HepG2 (cell line): ENCODE measurements around the gene ANKRD10. TPM values are rescaled to one million over a fixed set of nuclear protein-coding genes. Genes with fewer than 3 reads are reported as not detected.
A peak's percentile ranks its signal among the peaks of the same experiment; 100 is the strongest.

Experiments
- ATF4 ChIP-seq, 2 experiments: fragments of 450-650 bp in 1 of 2; sonication (generic) in 1 of 2; formaldehyde crosslinking; IDR thresholded peaks; 2 replicates each; pipeline versions ENCODE4 v1.5.0 to v1.8.0; 2020 to 2022; ENCODE audit warnings: mild to moderate bottlenecking in 1 of 2, missing genetic modification reagents in 1 of 2
- ATF6 ChIP-seq: sonication (generic); formaldehyde crosslinking; conservative IDR thresholded peaks from 2 replicates; pipeline ENCODE4 v1.4.0; 2020; ENCODE audit warnings: missing genetic modification reagents
- BATF2 ChIP-seq: sonication (generic); formaldehyde crosslinking; IDR thresholded peaks from 2 replicates; pipeline ENCODE4 v1.8.0; 2022; ENCODE audit warnings: mild to moderate bottlenecking, missing genetic modification reagents, moderate library complexity
- CCAR2 ChIP-seq: fragments of 200-400 bp; formaldehyde crosslinking; optimal IDR thresholded peaks from 2 replicates; pipeline ENCODE3; 2018; ENCODE audit warnings: low read depth, mild to moderate bottlenecking, low read length, moderate library complexity
- CREB1 ChIP-seq, 2 experiments: fragments of 450-650 bp in 1 of 2; IDR thresholded peaks; 2 replicates each; pipeline ENCODE4 v1.6.1; 2016 to 2017; ENCODE audit warnings: control low read depth in 1 of 2, mild to moderate bottlenecking in 1 of 2, missing compliant biosample characterization in 1 of 2, missing genetic modification characterization in 1 of 2
- EP300 ChIP-seq, 3 experiments: sonication (generic) in 1 of 3; formaldehyde crosslinking in 1 of 3; IDR thresholded peaks; 2 replicates each; pipeline versions ENCODE4 v1.5.1 to v1.6.1; 2011 to 2020; ENCODE audit warnings: low read depth in 2 of 3, low read length in 2 of 3, borderline replicate concordance in 1 of 3, improper control_type of control experiment in 1 of 3, mild to moderate bottlenecking in 1 of 3, missing genetic modification reagents in 1 of 3, moderate library complexity in 1 of 3
- MAFG ChIP-seq: sonication (generic); formaldehyde crosslinking; IDR thresholded peaks from 2 replicates; pipeline ENCODE4 v1.5.1; 2020; ENCODE audit warnings: mild to moderate bottlenecking, missing genetic modification reagents
- NCOA5 ChIP-seq: sonication (generic); formaldehyde crosslinking; IDR thresholded peaks from 2 replicates; pipeline ENCODE4 v1.4.0; 2020; ENCODE audit warnings: missing genetic modification reagents
- NFATC3 ChIP-seq: sonication (generic); formaldehyde crosslinking; IDR thresholded peaks from 2 replicates; pipeline ENCODE4 v1.5.1; 2020; ENCODE audit warnings: mild to moderate bottlenecking, missing genetic modification reagents
- NFKBIZ ChIP-seq: IDR thresholded peaks from 2 replicates; pipeline ENCODE4 v1.6.1; 2018; ENCODE audit warnings: missing genetic modification reagents, missing compliant biosample characterization
- PAWR ChIP-seq: sonication (generic); formaldehyde crosslinking; IDR thresholded peaks from 2 replicates; pipeline ENCODE4 v1.4.0; 2020; ENCODE audit warnings: missing genetic modification reagents, mild to moderate bottlenecking, borderline replicate concordance
- SMC3 ChIP-seq: IDR thresholded peaks from 2 replicates; pipeline ENCODE4 v1.6.1; 2011; ENCODE audit warnings: low read length, improper control_type of control experiment
- SRSF1 ChIP-seq: fragments of 200-400 bp; formaldehyde crosslinking; optimal IDR thresholded peaks from 2 replicates; pipeline ENCODE3; 2017; ENCODE audit warnings: mild to moderate bottlenecking, low read depth, low read length, moderate library complexity
- STAG1 ChIP-seq: sonication (generic); formaldehyde crosslinking; IDR thresholded peaks from 2 replicates; pipeline ENCODE4 v1.4.0; 2020; ENCODE audit warnings: missing genetic modification reagents
- TBX2 ChIP-seq: sonication (generic); formaldehyde crosslinking; IDR thresholded peaks from 2 replicates; pipeline ENCODE4 v1.5.0; 2020; ENCODE audit warnings: missing genetic modification reagents, mild to moderate bottlenecking, borderline replicate concordance
- ZBTB7A ChIP-seq: sonication (generic); formaldehyde crosslinking; IDR thresholded peaks from 2 replicates; pipeline ENCODE4 v1.8.0; 2022; ENCODE audit warnings: mild to moderate bottlenecking, missing genetic modification reagents
- ZFP1 ChIP-seq: IDR thresholded peaks from 2 replicates; pipeline ENCODE4 v1.6.1; 2016
- ZNF513 ChIP-seq: sonication (generic); formaldehyde crosslinking; conservative IDR thresholded peaks from 2 replicates; pipeline ENCODE4 v1.5.0; 2020; ENCODE audit warnings: missing genetic modification reagents
- ZNF562 ChIP-seq: sonication (generic); formaldehyde crosslinking; IDR thresholded peaks from 2 replicates; pipeline ENCODE4 v1.8.0; 2022; ENCODE audit warnings: missing genetic modification reagents, borderline replicate concordance
- ZNF724P ChIP-seq: sonication (generic); formaldehyde crosslinking; IDR thresholded peaks from 2 replicates; pipeline ENCODE4 v1.8.0; 2022; ENCODE audit warnings: missing genetic modification reagents, borderline replicate concordance
- ZNF879 ChIP-seq: sonication (generic); formaldehyde crosslinking; IDR thresholded peaks from 2 replicates; pipeline ENCODE4 v1.8.1; 2023; ENCODE audit warnings: missing genetic modification reagents
- polyA plus RNA-seq, 8 experiments: library from polyadenylated mRNA; depleted of rRNA in 3 of 8; stranded (reverse) in 7 of 8; unstranded in 1 of 8; fragments of >200 nt; fragmentation: Illumina TruSeq in 4 of 8; extraction: Trizol in 4 of 8; gene quantifications; 2 replicates each; pipeline versions ENCODE4 v1.2.1 to v1.2.3, GENCODE V29; 2011 to 2016; ENCODE audit warnings: low read depth in 4 of 8, missing spikeins in 1 of 8, mixed read lengths in 1 of 8; ENCODE audit not compliant: insufficient read depth in 1 of 8
- total RNA-seq, 5 experiments: library from RNA; depleted of rRNA; stranded (reverse); fragments of >200 nt; fragmentation: Illumina TruSeq; extraction: Trizol; gene quantifications; 2 replicates each; pipeline ENCODE4 v1.2.3, GENCODE V29; 2016; ENCODE audit warnings: low read depth in 1 of 5
- TF ChIP-seq, protein P1 (sequence below): IDR thresholded peaks from 2 replicates; pipeline ENCODE4 v1.6.1; 2016; ENCODE audit warnings: missing compliant biosample characterization, missing genetic modification reagents, borderline replicate concordance

ANKRD10 gene
- total and polyA plus RNA-seq, 2 of the 13 experiments (the other 11 are each of a cell fraction or from before 2014, with no cell fraction given): 108 to 115 TPM

GRCh38 chr13:110914331-110915056, 375 bp downstream of the ANKRD10 start (continued):
- TF ChIP-seq STAG1 (no peak), MAFG (CRISPR knock-in tag) (no peak), ZNF513 (CRISPR knock-in tag) (no peak), ZNF562 (CRISPR knock-in tag) (peak; percentile 43; the same call in 1 of the 2 replicates), NCOA5 (CRISPR knock-in tag) (no peak), NFKBIZ (CRISPR knock-in tag) (no peak), BATF2 (peak; percentile 69), EP300 (IDR thresholded peaks at IDR 0.05; ENCODE audit: low read depth in 2 of 2, low read length in 2 of 2) (no peak), EP300 (CRISPR knock-in tag; IDR thresholded peaks at IDR 0.05; ENCODE audit: borderline replicate concordance) (no peak), SMC3 (no peak), ZNF724P (CRISPR knock-in tag) (no peak; the same call in 1 of the 2 replicates), TBX2 (peak; percentile 61), ZNF879 (no peak), CCAR2 (no peak), ZFP1 (CRISPR knock-in tag) (0 out of 2 replicates have a peak, but pooled peaks have one; percentile 18), ATF6 (CRISPR knock-in tag) (no peak), PAWR (no peak), CREB1 (IDR thresholded peaks at IDR 0.05) (no peak), CREB1 (CRISPR knock-in tag; IDR thresholded peaks at IDR 0.05) (no peak), SRSF1 (no peak), NFATC3 (CRISPR knock-in tag) (no peak; the same call in 1 of the 2 replicates), ATF4 (CRISPR knock-in tag; IDR thresholded peaks at IDR 0.05) (0 out of 4 replicates have a peak, but pooled peaks of 1 of the 2 experiments have one; percentile 39), ZBTB7A (CRISPR knock-in tag) (peak; percentile 57; the same call in 1 of the 2 replicates)
- TF ChIP-seq, protein P1, sequence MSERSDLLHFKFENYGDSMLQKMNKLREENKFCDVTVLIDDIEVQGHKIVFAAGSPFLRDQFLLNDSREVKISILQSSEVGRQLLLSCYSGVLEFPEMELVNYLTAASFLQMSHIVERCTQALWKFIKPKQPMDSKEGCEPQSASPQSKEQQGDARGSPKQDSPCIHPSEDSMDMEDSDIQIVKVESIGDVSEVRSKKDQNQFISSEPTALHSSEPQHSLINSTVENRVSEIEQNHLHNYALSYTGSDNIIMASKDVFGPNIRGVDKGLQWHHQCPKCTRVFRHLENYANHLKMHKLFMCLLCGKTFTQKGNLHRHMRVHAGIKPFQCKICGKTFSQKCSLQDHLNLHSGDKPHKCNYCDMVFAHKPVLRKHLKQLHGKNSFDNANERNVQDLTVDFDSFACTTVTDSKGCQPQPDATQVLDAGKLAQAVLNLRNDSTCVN (CRISPR knock-in tag): no peak; the same call in 1 of the 2 replicates
